ENCODE data around the gene PARP9.
"Not testable (repeated sequence)": the region's sequence is repeated elsewhere in the genome, so short reads cannot be mapped to it uniquely, and the experiment has no call there.

PARP9 gene

DNA sequence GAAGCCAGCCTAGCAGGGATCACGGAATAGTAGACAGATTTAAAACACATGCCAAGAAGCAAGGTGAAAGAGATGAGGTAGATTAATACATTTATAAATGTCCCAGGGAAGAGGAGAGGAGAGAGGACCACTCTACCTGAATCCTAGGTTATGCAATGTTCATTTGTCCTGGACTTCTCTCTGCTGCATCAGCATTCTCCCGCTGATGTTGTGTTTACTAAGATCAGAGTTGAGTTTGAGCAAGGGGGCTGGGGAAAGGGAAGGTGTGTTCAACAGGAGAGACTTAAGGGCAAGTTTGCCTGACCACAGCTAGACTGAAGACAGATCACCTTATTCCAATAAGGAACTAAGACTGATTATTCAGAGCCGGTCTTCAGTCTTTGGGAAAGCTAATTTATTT lies 48.2 kb downstream of the PARP9 start:
- no peak for DNase-seq

DNA sequence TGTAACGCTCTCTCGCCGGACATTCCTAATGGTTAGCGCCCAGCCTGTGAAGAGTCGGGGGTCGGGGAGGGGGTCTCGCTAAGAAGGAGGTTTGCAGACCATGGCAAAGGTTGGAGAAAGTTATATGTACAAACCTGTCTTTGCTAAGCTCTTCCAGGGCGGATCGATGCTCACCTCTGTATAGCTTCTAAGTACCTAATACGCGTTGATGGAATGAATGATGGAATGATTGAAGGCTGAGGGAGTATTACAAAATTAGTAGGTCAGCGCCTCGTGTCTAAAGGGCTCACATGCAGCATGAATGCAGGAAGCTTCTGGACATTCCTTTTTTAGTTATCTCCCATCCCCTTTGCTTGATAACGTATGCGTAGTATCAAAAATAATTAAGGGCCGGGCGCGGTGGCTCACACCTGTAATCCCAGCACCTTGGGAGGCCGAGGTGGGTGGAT lies 49.1 kb downstream of the PARP9 start:
- DNase-seq = no peak

DNA sequence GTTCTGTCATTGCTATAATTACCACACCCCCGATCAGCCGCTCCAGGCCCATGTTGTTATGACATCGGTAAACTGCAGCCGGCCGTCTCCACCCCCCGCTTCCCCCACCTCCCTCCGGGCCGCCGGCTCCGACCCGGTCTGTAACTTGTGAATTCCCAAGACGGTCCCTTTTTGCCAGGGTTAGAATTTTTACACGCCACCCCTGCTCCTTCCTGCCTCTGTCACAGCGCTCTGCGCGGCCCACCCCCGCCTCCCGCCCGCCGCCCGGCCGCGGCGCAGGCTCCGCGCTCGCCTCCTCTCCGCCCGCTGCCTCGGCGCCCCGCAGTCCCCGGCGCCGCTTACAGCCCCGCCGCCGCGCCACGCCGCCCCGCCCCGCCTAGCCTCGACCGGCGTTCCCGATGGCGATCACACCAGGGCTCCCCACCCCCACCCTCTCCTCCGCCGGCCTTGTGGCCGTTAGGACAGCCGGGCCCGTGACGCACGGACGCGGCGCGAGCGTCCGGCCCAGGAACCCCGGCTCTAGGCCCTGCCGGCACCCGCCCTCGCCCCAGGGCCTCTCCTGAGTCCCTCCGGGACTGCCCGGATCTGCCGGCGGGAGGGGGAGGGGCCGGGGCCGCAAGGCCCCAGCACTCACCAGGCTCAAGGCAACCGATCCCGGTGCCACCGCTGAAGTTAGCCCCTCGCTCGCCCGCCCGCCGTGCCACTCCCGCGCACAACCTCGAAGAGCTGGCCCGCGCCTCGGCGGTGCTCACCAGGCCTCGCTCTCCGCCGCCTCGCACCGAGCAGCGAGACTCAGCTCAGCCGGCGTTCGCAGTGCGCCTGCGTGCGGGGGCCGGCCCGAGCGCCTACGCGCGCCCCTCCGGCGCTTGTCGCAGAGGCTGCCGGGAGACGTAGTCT lies 49.7 kb downstream of the PARP9 start, which contains the start of gene KPNA1:
Gene KPNA1 (minus strand): TSS at position 817 of the 897 bp plus-strand sequence. CDS start 18,374 bp downstream, outside the sequence.
- DNase-seq = peak; percentile 96

DNA sequence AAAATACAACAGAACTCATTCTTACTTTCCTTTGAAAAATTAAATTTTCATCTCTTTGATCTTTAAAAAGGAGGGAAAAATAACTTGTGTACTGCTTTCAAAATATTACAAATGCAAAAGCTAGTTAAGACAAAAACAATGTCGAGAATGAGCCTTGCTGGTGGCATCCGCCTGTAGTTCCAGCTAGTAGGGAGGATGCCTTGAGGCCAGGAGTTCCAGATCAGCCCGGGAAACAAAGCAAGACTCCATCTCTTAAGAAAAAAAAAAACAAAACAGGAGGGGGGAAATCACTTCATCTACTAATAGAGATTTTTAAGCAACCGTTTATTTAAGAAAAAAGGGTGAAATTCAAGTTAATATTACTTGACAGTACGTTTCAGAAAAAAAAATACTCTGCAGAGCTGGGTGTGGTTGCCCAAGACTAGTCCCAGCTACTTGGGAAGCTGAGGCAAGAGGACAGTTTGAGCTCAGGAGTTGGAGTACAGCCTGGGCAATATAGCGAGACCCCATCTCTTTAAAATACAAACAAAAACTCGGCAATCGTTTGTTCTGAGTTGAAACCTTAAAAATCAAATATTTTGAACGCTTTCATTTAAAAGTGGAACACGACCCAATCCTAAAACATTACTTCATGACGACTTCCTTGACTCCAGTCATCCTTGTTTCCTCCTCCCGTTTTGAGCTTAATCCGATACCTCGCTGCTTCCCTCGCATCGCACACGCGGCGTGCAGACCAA lies 50.5 kb downstream of the PARP9 start:
- no peak for DNase-seq

DNA sequence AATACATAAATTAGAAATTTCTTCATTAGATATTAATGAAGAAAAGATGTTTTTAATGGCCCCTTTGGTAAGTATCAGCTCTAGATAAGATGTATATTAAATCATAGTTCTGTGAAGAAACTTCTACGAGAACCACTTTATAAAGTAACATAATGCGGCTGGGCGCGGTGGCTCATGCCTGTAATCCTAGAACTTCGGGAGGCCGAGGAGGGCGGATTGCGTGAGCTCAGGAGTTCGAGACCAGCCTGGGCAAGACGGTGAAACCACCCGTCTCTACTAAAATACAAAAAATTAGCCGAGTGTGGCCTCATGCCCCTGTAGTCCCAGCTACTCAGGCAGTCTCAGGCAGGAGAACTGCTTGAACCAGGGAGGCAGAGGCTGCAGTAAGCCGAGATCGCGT lies 51.8 kb downstream of the PARP9 start:
- no peak for DNase-seq

DNA sequence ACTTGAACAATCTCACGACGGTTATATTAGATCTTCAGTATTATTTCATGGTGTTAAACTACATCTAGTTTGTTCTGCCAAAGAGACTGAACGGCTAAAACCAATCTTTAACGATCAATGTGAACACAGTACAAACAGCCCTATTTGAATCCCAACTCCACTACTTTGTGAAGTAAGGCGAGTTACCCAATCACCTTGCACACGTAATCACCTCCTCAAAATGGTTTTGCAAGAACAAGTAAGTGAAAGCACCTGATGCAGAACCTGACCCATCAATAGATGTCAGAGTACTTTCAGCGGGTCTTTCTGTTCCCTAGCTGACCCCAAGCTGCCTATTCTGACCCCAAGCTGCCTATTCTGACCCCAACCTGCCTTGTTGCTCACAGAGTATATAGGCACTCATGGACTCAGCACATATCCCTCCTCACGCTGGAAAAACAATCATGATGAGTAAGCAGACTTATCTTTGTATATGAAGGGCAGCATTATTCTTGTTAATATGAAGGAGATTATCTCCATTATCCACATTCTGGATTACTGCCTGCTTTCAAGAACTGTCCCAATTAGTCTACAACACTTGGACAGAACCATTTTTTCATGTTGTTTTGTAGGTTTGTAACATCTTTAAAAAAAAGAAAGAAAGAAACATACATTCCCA lies 53.1 kb downstream of the PARP9 start:
- no peak for DNase-seq

DNA sequence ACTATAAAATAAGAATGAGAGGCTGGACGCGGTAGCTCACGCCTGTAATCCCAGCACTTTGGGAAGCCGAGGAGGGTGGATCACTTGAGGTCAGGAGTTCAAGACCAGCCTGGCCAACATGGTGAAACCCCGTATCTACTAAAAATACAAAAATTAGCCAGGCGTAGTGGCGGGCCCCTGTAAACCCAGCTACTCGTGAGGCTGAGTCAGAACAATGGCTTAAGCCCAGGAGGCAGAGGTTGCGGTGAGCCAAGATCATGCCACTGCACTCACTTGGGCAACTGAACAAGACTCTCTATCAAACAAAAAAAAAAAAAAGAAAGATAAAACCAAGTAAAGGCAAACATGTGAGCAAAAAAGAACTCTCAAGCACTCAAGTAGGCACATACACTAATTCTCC lies 55.2 kb downstream of the PARP9 start:
- not testable (repeated sequence) for DNase-seq

DNA sequence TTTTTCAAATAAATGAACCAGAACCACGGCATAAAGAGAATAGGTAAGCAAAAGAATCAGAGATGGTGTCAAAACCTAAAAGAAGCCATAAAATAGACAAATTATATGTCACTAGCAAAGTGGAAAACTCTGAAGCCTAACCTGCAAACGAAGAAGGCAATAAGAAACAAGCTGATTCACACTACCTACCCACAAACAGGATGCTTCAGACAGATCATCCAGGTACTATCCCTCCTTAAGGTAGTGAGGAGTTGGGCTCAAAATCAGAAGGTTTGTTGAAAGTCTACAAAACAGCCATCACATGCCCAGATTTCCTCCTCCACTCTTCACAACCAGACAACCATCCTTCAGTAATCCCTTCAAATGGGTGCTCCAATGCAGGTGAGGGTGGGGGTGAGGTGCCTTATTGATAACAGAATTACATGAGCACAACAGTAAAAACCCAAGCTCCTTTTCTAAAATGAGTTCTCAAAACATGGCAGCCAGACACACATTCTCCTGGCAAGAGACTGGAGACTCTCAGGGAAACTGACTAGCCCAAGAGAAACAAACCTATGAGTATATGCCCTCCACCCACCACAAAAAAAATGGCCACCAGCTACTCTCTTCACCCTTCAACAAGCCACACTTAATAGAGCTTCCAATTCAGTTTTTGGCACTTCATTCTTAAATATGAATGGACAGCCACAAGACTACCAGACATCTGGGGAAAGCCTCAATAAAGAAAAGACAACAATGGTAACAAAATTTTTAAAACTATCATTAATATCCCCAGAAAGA lies 55.8 kb downstream of the PARP9 start:
- no peak for DNase-seq

DNA sequence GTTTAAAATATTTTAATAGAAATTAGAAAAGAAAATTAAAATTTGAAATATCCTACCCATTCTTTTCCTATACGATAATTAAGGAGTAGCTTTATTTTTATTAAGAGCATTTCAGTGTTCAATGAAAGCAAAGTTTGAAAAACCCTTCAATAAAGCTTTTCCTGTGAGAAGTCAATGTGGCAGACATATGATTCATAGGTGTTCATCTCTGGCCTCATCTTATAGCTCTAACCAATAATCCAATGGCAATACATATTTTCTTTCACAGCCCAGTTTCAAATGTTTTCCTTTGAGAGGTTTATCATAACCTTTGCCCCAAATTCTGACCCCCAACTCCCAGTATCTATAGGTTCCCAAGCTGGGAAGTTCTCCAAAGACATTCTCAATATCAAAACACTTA lies 57.6 kb downstream of the PARP9 start:
- no peak for DNase-seq

DNA sequence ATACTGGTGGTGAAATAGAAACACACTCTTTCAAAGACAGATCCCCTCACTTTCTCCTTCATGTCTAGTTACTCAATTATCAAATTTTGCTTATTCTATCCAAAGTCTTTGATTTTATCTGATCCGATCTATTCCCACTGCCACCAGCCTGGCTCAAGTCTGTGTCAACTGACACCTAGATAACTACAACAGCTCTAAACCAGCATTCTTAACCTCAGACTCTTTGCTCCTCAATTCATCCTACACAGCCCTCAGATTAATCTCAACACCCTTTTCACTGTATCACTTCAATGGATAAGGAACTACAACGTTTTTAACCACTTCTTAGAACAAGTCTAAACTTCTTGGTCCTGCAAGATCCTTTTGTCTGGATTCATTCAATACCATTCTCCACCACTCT lies 58.4 kb downstream of the PARP9 start:
- no peak for DNase-seq

DNA sequence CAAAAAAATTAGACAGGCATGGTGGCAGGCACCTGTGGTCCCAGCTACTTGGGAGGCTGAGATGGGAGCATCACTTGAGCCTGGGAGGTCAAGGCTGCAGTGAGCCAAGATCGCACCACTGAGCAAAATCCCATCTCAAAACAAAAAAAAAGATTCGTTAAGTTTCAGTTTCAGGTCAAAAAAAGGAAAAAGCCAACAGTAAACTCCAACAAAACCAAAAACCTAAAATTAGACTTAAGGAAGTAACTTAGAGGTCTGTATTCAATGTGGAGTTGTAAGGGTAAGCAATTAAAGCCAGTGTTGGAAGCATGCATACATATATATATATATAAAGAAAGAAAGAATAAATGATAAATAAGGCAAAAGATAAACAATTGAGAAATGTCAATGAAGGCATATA lies 61.2 kb downstream of the PARP9 start:
- DNase-seq = no peak

DNA sequence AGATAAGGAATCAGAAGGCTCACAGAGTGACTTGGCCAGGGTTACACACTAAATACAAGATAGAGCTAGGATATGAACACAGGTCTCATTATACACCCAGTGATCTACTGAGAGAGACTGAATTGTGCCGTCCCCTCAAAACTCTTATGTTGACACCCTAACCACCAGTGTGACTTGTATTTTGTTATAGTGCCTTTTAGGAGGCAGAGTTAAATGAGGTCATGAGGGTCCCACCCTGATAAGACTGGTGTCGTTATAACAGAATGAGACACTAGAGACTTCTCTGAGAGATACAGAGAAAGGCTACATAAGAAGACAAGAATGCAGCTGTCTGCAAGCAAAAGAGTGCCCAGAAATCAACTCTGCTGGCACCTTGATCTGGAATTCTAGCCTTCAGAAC lies 62.0 kb downstream of the PARP9 start:
- DNase-seq = no peak

DNA sequence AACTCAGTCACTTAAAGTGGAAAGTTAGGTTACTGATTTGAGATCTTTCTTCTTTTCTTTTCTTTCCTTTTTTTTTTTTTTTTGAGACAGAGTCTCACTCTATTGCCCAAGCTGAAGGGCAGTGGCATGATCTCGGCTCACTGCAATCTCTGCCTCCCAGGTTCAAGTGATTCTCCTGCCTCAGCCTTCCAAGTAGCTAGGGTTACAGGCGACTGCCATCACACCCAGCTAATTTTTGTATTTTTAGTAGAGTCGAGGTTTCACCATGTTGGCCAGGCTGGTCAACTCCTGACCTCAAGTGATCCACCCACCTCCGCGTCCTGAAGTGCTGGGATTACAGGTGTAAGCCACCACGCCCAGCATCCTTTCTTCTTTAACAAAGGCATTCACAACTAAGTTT lies 63.1 kb downstream of the PARP9 start:
- not testable (repeated sequence) for DNase-seq

DNA sequence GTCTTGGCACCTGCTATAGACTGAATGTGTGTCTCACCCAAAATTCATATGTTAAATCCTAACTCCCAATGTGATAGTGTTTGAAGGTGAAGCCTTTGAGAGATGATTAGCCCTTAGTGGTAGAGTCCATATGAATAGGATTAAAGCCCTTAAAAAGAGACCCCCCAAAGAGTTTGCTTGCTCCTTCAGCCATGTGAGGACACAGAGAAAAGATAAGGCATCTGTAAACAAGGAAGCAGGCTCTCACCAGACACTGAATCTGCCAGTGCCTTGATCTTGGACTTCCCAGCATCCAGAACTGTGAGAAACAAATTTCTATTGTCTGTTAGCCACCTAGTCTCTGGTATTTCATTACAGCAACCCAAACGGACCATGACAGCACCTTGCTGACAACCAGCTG lies 65.9 kb downstream of the PARP9 start:
- no peak for DNase-seq

DNA sequence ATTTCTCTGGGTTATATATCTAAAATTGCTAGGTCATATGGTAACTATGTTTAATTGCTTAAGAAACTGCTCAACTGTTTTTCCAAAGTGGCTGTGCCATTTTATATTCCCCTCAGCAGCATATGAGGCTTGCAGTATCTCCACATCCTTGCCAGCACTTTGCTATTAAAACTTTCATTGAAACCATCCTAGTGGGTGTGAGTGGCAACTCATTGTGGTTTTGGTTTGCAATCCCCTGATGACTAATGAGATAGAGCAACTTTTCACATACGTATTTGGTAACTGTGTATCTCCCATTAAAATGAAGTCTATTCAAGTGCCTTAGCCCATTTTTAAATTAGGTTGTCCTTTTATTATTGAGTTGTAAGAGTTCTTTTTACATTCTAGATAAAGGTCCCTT lies 66.7 kb downstream of the PARP9 start:
- no peak for DNase-seq

DNA sequence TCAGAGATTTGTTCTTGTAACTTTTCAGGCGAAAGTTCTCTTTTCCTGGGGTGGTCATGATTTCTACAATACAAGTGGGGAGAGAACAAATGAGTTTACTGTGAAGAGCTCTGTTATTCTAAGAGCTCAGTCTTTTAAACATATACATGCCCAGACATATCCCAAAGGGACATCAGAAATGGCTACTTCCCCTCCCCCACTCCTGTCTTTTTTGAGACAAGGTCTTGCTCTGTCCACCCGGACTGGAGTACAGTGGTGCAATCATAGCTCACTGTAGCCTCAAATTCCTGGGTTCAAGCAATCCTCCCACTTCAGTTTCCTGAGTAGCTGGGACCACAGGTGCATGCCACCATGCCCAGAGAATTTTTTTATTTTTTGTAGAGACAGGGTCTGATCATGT lies 67.6 kb downstream of the PARP9 start:
- DNase-seq = no peak

DNA sequence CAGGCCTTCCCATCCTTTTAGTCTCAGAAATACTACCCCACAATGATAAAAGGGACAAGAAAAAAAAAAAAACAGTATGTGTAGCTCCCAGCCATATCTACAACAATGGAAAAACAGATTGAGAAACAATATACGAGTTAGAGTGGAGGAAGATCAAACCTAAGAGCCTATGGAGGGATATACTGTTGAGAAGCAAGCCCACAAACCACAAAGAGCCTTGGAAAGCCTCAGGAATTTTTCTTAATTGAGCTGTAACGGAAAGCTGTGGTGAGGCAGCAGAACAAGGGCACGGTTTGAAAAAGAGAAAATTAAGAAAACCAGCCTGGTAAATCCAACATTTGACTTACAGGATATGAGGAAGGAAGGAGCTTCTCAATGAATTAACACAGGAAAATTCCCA lies 70.8 kb downstream of the PARP9 start:
- DNase-seq = no peak

DNA sequence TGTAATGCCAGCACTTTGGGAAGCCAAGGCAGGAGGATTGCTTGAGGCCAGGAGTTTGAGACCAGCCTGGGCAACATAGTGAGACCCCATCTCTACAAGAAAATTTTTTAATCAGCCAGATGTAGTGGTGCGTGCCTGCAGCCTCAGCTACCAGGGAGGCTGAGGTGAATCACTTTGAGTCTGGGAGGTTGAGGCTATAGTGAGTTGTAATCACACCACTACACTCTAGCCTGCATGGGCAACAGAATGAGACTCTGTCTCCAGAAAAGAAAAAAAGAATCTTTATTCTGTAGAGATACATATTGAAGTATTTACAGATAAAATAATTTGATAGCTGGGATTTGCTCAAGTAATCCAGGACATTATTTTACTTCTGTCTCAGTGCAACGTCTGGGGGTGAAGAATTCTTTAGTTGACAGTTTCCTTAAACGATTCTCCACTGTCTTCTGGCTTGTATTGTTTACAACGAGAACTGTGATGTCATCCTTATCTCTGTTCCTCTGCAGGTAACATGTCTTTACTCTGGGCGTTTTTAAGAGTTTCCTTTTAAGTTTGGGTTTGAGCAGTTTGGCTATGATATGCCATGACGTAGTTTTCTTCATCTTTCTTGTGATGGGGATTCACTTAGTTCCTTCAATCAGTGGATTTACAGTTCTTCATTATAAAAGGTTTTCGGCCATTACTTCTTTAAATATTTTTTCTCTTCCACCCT lies 75.7 kb downstream of the PARP9 start:
- no peak for DNase-seq

DNA sequence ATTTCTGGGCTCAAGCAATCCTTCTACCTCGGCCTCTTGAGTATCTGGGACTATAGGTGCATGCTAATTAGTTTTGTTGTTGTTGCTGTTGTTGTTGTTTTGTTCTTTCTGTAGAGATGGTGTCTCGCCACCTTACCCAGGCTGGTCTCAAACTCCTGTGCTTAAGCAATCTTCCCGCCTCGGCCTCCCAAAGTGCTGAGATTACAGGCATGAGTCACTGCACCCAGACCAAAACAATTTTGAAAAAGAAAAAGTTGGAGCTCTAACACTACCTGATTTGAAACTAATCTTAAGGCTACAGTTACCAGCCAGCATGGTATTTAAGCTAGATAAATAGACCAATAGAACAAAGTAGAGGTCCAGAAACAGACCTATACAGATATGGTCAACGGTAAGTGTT lies 79.1 kb downstream of the PARP9 start:
- DNase-seq = no peak

DNA sequence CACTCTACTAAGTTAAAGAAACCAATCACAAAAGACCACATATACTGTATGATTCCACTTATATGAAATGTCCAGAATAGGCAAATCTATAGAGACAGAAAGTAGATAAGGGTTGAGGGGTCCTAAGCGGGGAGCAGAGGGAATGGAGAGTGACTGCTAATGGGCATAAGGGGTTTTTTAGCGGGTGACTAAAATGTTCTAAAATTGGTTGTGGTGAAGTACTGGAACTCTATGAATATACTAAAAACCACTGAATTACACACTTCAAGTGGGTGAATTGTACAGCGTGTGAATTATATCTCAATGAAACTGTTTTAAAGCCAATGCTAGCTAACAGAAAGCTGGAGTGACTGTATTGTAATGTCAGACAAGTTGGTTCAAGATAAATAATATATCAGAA lies 82.7 kb downstream of the PARP9 start:
- no peak for DNase-seq
